ENCODE results near the gene UNC119.

Gene UNC119

DNA sequence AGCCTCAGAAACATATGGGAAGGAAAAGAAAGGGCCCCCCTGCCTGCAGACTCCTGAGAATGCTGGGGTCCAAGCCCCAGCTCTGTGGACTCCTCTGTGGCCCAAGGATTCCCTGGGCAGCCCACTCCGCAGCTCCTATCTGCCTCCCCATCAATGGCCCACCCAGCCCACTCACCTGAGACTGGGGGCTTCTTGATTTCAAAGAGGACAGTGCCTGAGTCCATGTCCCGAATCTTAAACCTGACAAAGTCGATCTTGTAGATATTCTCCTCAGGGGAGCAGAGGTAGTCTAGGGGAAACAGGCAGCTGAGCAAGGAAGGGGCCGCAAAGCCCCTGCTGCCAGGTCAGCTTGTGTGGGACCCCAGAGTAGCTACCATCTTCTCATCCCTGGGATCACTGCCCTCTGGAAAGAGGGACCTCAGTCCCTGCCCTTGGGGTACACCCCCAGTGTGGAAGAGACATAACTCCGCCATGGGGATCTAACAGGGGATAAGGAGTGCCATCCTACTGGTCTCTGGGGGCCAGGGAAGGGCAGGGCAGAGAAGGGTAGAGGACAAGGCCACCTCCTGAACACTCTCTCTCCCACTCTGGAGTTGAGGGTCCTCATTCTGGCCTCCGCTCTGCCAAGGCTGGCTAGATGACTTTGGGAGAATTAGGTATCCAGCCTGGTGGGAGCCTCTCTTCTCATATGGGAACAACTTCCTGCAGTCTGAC lies 3.9 kb downstream of the UNC119 start:
- Histone ChIP-seq H2AFZ (ENCODE audit: low read length) (no peak overlapping the region), H3K9me3 (ENCODE audit: insufficient read depth, low read depth, low read length) (no peaks in the 10 kb centered on the region), H3K9ac (ENCODE audit: low read depth, low read length, poor library complexity, severe bottlenecking) (peak overlapping the region; percentile 75), H3K4me3 (ENCODE audit: low read length, poor library complexity, severe bottlenecking) (peak overlapping the region; percentile 85), H3K4me2 (ENCODE audit: low read depth, low read length, poor library complexity, severe bottlenecking) (peak overlapping the region; percentile 94), H3K36me3 (ENCODE audit: insufficient read depth, low read length) (peaks cover 5% of the 10 kb centered on the region; the same call in 1 of the 2 replicates), H3K79me2 (ENCODE audit: insufficient read depth, low read length) (peaks cover 15% of the 10 kb centered on the region), H3K9me2 (replicated peaks; ENCODE audit: low read depth, low read length) (no peaks in the 10 kb centered on the region), H4K20me1 (ENCODE audit: insufficient read depth, low read length, poor library complexity, severe bottlenecking) (peaks cover 11% of the 10 kb centered on the region), H3F3A (ENCODE audit: low read depth) (no peaks in the 10 kb centered on the region), H3K4me1 (ENCODE audit: insufficient read depth, low read length, poor library complexity, severe bottlenecking) (peaks cover 42% of the 10 kb centered on the region), H3K27me3 (ENCODE audit: insufficient read depth, low read length, poor library complexity, severe bottlenecking) (no peaks in the 10 kb centered on the region)
- no peak for TF ChIP-seq EZH2phosphoT487 (IDR thresholded peaks at IDR 0.05; ENCODE audit: borderline replicate concordance)
- TF ChIP-seq, protein P1, sequence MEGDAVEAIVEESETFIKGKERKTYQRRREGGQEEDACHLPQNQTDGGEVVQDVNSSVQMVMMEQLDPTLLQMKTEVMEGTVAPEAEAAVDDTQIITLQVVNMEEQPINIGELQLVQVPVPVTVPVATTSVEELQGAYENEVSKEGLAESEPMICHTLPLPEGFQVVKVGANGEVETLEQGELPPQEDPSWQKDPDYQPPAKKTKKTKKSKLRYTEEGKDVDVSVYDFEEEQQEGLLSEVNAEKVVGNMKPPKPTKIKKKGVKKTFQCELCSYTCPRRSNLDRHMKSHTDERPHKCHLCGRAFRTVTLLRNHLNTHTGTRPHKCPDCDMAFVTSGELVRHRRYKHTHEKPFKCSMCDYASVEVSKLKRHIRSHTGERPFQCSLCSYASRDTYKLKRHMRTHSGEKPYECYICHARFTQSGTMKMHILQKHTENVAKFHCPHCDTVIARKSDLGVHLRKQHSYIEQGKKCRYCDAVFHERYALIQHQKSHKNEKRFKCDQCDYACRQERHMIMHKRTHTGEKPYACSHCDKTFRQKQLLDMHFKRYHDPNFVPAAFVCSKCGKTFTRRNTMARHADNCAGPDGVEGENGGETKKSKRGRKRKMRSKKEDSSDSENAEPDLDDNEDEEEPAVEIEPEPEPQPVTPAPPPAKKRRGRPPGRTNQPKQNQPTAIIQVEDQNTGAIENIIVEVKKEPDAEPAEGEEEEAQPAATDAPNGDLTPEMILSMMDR (conservative IDR thresholded peaks at IDR 0.05; ENCODE audit: low read length), result no peak; the same call in none of the 2 replicates

DNA sequence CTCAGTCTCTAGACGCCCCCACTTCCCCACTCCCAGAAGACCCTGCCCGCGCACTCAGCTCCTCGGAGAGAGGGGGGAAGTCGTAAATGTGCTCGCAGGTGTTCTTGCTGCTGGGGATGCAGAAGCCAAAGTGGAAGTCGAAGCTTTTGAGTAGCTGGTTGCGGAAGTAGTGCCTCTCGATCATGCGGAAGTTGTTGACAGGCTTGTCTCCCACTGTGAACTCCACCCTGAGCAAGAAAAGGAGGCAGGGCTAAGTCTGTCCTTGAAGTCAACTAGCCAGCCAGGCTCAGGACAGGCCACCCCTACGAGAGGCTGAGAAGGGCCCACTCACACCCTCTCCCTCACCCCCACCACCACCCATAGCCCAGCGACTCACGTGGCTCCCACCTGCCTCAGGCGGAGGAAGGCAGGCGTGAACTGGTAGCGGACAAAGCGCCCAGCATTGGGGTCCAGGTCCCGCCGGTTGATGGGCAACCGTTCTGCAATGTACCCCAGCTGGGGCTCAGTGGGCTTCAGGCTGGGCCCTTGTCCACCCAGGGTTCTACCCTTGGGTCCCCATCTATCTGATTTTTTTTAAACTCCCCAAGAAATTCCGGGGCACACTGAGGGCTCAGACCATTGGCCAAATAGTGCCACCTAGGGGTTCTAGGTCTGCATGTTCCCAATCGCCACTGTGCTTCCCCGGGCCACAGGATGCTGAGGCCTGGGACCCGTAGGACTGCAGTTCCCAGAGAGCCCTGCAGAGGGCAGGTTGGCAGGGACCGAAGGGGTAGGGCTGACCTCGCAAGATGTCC lies 4.6 kb downstream of the UNC119 start:
- no peaks in the 10 kb centered on the region for H3F3A ChIP-seq (ENCODE audit: low read depth)
- H3K4me2 ChIP-seq (ENCODE audit: low read depth, low read length, poor library complexity, severe bottlenecking), result peak overlapping the region; percentile 25
- no peak overlapping the region for H2AFZ ChIP-seq (ENCODE audit: low read length)

DNA sequence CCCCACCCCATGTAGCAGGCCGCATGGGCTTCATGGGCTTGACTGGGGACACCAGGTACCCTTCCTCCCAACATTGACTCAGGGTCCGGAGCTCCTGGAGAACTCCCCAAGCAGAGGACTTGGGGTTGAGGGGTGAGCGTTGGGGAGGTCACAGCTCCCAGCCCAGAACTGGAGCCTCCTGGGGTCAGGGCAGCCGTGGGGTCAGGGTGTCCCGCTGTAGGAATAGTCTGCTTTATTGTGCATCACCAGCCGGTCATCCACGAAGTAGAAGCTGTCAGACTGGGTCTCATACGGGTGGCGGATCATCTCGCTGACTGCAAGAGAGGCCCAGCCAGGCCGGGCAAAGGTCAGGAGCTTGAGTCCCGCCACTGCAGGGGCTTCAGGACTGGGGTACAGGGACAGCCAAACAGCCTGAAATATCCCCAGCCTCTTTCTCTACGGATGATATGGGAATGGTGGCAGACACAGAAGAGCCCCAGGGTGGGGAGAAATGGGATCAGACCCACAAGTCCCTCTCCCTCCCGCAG lies 5.3 kb downstream of the UNC119 start:
- no peak overlapping the region for H3K4me3 ChIP-seq (ENCODE audit: low read length, poor library complexity, severe bottlenecking)

More for the DNA sequence above, 4.6 kb downstream of the UNC119 start:
- Histone ChIP-seq H3K4me1 (ENCODE audit: insufficient read depth, low read length, poor library complexity, severe bottlenecking) (peaks cover 39% of the 10 kb centered on the region), H3K9me3 (ENCODE audit: insufficient read depth, low read depth, low read length) (no peaks in the 10 kb centered on the region), H3K9me2 (replicated peaks; ENCODE audit: low read depth, low read length) (no peaks in the 10 kb centered on the region), H3K36me3 (ENCODE audit: insufficient read depth, low read length) (no peaks in the 10 kb centered on the region; the same call in 1 of the 2 replicates), H3K9ac (ENCODE audit: low read depth, low read length, poor library complexity, severe bottlenecking) (no peak overlapping the region), H3K79me2 (ENCODE audit: insufficient read depth, low read length) (peaks cover 15% of the 10 kb centered on the region), H3K4me3 (ENCODE audit: low read length, poor library complexity, severe bottlenecking) (no peak overlapping the region), H4K20me1 (ENCODE audit: insufficient read depth, low read length, poor library complexity, severe bottlenecking) (peaks cover 11% of the 10 kb centered on the region), H3K27me3 (ENCODE audit: insufficient read depth, low read length, poor library complexity, severe bottlenecking) (no peaks in the 10 kb centered on the region)
- no peak for TF ChIP-seq EZH2phosphoT487 (IDR thresholded peaks at IDR 0.05; ENCODE audit: borderline replicate concordance)
- TF ChIP-seq, protein P1 (conservative IDR thresholded peaks at IDR 0.05; ENCODE audit: low read length), result peak; percentile 98

More for the DNA sequence above, 5.3 kb downstream of the UNC119 start:
- no peak overlapping the region for H2AFZ ChIP-seq (ENCODE audit: low read length)
- no peaks in the 10 kb centered on the region for H3K27me3 ChIP-seq (ENCODE audit: insufficient read depth, low read length, poor library complexity, severe bottlenecking)
- H3K9me3 ChIP-seq (ENCODE audit: insufficient read depth, low read depth, low read length), result no peaks in the 10 kb centered on the region
- H3K4me1 ChIP-seq (ENCODE audit: insufficient read depth, low read length, poor library complexity, severe bottlenecking), result peaks cover 37% of the 10 kb centered on the region
- H3K9me2 ChIP-seq (replicated peaks; ENCODE audit: low read depth, low read length), result no peaks in the 10 kb centered on the region
- no peaks in the 10 kb centered on the region; the same call in 1 of the 2 replicates for H3K36me3 ChIP-seq (ENCODE audit: insufficient read depth, low read length)
- no peak overlapping the region for H3K9ac ChIP-seq (ENCODE audit: low read depth, low read length, poor library complexity, severe bottlenecking)
- H3K4me2 ChIP-seq (ENCODE audit: low read depth, low read length, poor library complexity, severe bottlenecking), result no peak overlapping the region
- no peaks in the 10 kb centered on the region for H3F3A ChIP-seq (ENCODE audit: low read depth)
- H3K79me2 ChIP-seq (ENCODE audit: insufficient read depth, low read length), result peaks cover 15% of the 10 kb centered on the region
- no peak for TF ChIP-seq EZH2phosphoT487 (IDR thresholded peaks at IDR 0.05; ENCODE audit: borderline replicate concordance)
- TF ChIP-seq, protein P1 (conservative IDR thresholded peaks at IDR 0.05; ENCODE audit: low read length), result no peak
- H4K20me1 ChIP-seq (ENCODE audit: insufficient read depth, low read length, poor library complexity, severe bottlenecking), result peaks cover 11% of the 10 kb centered on the region
